GM19463 (cell line): Measurements from ENCODE around the gene COL28A1.
"Not testable (repeated sequence)": the region's sequence is repeated elsewhere in the genome, so short reads cannot be mapped to it uniquely, and the experiment has no call there.

Experiments used
- ATAC-seq: cut with Tn5 transposase; IDR thresholded peaks from one replicate; pipeline ENCODE4 v1.9.1; 2021; ENCODE audit warnings: mild to moderate bottlenecking, moderate library complexity; ENCODE audit not compliant: unreplicated experiment

Gene COL28A1

DNA sequence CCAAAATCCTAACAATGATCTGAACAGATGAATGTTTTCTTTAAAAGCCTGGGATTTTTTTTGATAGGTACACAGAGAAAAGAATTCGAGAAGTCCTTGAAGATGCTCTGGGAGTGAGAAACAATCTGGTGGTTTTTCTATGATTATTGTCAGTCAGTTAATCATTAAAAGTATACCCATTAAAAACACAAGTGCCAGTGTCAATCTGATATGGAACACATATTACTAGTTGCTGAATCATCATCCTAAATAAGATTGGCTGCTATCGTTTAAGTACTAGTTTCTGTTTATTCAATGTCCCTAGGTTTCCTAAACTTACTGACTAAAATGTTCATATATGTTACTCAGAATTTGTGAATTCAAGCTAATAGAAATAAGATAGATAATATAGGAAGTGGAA lies 16.1 kb downstream of the COL28A1 start:
- ATAC-seq = no peak

DNA sequence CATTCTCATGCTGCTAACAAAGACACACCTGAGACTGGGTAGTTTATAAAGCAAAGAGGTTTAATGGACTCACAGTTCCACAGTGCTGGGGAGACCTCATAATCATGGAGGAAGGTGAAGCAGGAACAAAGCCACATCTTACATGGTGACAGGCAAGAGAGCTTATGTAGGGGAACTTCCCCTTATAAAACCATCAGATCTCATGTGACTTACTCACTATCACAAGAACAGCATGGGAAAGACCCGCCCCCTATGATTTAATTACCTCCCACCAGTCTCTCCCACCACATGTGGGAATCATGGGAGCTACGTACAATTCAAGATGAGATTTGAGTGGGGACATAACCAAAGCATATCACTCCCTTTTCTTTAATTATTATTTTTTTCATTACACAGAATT lies 16.6 kb downstream of the COL28A1 start:
- no peak for ATAC-seq

- no peak for ATAC-seq
Measured at GRCh38 chr7:7517754-7518153, 17.9 kb downstream of the COL28A1 start.

DNA sequence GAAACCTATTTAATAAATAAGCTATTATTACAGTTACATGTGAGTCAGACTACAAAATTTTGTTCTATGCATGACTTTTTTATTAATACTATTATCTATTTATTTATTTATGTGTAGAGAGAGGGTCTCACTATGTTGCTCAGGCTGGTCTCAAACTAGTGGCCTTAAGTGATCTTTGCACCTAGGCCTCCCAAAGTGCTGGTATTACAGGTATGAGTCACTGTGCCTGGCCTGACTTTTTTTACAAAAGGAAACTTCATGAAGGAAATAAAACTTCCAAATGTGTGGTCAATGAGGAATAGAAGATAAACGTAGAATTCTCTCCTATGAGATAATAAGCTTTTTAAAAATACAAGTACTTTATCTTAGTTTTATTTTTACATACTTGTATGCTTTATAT lies 19.0 kb downstream of the COL28A1 start:
- ATAC-seq = no peak

GRCh38 chr7:7516156-7516555 lies 19.5 kb downstream of the COL28A1 start:
- no peak for ATAC-seq

- ATAC-seq = no peak
Measured at GRCh38 chr7:7512861-7513597, 22.6 kb downstream of the COL28A1 start.

DNA sequence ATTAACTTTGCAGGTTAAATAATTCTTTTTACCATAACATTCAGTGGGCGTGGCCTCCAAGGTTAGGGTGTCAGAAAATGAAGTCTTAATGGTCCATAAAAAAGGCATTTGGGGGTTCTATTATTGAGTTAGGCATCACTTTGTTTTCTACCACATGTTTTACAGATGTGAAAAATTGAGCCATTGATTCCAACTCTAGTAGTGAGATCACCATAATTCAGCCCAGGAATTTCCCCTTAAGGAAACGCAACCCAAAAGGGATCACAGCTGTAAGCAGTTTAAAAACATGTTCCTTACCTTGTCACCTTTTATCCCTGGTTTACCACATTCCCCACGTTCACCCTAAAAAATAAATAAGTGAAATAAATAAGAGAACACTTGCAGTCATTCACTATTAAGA lies 24.9 kb downstream of the COL28A1 start:
- ATAC-seq = no peak

- no peak for ATAC-seq
Measured at GRCh38 chr7:7505915-7506314, 29.8 kb downstream of the COL28A1 start.

DNA sequence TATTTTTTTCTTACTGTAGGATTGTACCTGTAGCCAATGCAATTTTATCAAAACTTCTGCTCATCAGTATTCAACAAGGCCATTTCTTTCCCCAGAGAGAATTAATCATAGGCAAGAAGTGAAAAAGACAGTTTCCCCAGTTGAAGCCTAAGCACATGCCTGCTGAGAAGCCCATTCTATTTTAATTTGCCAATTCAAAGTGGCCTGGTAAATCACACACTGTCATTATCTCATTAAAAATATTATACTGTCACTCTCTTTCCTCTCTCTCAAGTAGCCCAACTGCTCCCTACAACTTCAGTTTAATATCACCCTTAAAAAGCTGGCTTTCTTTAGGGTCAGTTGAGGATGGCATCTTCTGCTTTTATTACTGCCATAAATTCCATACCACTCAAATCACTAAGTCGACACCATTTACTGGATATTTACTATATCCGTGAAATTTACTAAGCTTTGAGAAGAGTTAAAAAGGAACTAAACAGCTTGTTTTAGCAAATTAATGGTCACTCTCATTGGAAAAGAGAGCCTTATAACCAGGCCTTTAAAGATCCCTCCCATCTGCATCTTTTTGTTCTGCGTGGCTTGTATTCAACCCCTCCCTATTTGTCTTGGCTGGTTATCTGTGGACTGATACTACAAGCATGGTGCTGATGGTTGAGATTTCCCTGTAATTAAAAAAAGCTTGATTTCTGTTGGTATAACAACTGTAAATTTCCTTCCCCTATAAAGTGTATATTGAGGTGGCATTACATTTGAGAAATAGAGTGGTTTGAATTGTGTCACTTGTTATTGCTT lies 30.6 kb downstream of the COL28A1 start:
- no peak for ATAC-seq

DNA sequence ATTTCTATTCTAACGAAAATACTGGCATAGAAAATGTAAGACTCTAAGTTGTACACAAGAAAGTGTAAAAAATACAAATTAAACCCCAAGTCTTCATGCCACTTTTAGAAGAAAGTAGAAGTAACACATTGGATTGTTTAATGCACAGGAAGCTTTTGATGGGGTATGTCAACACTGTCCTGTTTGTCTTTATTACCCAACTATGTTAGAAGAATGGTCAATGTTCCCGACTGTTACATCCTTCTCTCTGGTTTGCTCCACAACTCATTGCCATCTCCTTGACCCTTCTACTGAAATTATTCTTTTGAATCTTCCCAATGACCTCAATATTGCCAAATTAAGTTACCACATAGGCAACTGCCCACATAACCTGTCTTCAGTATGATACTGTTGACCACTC lies 35.8 kb downstream of the COL28A1 start:
- no peak for ATAC-seq

GRCh38 chr7:7498856-7499255 lies 36.8 kb downstream of the COL28A1 start:
- no peak for ATAC-seq

GRCh38 chr7:7496311-7496710 lies 39.4 kb downstream of the COL28A1 start:
- ATAC-seq = no peak

- no peak for ATAC-seq
Measured at GRCh38 chr7:7495171-7495570, 40.5 kb downstream of the COL28A1 start.

- ATAC-seq = no peak
Measured at GRCh38 chr7:7491044-7491443, 44.6 kb downstream of the COL28A1 start.

DNA sequence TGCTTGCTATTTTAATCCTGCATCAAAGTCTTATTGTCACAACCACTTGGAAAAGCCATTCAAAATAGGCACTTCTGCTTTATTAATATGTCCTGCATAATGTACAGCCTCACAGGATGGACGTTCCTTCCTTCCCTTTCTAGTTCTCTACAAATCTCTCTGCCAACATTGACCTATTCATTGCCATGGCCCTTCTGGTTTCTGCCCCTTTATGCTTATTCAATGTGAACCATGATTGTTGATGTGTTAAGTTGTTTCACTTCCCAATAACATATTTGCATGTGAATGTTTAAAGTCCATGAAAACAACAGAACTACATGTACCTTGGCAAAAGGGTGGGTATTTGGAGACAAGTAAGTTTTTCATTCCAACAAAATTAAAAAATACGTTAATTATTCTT lies 45.7 kb downstream of the COL28A1 start:
- ATAC-seq = no peak

GRCh38 chr7:7489546-7489945 lies 46.1 kb downstream of the COL28A1 start:
- ATAC-seq = no peak

DNA sequence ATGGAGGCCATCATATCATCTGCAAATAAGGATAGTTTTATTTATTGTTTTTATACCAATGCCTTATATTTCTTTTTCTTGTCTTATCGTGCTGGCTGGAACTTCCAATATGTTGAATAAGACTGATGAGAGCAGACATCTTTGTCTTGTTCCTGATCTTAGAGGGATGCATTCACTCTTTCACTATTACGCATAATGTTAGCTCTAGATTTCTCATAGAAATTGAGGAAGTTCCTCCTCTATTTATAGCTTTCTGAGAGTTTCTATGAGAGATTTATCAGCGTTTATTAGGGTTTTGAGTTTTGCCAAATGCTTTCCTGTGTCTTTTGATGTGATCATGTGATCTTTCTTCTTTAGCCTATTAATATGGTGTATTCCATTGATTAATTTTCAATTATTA lies 49.3 kb downstream of the COL28A1 start:
- ATAC-seq = no peak

DNA sequence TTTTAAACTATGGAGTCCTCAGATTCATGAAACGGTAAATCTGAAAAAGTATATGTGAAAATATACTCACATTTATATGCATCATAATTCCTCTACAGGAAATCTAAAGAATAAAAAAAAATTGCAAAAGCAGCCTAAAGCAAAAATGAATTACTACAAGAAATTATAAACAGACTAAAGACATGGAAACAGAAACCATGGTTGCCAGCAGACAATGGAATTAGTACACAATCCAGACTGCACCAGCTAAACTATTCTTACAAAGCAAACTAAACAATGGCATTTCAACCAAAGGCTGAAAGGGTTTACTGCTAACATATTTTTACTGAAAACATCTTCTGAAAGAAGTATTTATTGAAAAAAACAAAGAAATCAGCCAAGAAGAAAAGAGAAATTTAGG lies 51.6 kb downstream of the COL28A1 start:
- no peak for ATAC-seq

- no peak for ATAC-seq
Measured at GRCh38 chr7:7481802-7482201, 53.9 kb downstream of the COL28A1 start.

- no peak for ATAC-seq
Measured at GRCh38 chr7:7479275-7479805, 56.3 kb downstream of the COL28A1 start.

DNA sequence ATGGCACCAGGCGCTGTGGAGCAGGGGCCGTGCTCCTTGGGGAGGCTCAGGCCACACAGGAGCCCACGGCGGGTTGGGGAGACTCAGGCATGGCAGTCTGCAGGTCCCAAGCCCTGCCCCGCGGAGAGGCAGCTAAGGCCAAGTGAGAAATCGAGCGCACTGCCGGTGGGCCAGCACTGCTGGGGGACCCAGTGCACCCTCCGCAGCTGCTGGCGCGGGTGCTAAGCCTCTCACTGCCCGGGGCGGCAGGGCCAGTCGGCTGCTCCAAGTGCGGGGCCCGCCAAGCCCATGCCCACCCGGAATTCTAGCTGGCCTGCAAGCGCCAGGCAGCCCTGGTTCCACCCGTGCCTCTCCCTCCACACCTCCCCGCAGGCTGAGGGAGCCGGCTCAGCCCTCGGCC lies 57.1 kb downstream of the COL28A1 start:
- ATAC-seq = no peak

GRCh38 chr7:7477641-7478040 lies 58.0 kb downstream of the COL28A1 start:
- not testable (repeated sequence) for ATAC-seq
